Upper lobe of left lung (tissue), 4 donors: ENCODE data around the gene PNPLA8.

ENCODE experiments used
- CTCF ChIP-seq, 6 experiments: fragments of 450-650 bp in 4 of 6; fragments of 200-600 bp in 2 of 6; sonication (generic) in 2 of 6; IDR thresholded peaks; one replicate each; pipeline ENCODE4 v1.5.1; 2016 to 2019; ENCODE audit warnings: antibody characterized with exemption in 6 of 6
- EP300 ChIP-seq, 4 donors: sonication (generic); formaldehyde crosslinking; IDR thresholded peaks; one replicate each; pipeline ENCODE4 v1.5.1; 2017; ENCODE audit warnings: antibody characterized with exemption in 4 of 4, control low read depth in 2 of 4
- POLR2A ChIP-seq, 4 donors: fragments of 450-650 bp; IDR thresholded peaks; one replicate each; pipeline ENCODE4 v1.5.1; 2016 to 2017; ENCODE audit warnings: antibody characterized with exemption in 4 of 4, mild to moderate bottlenecking in 2 of 4
- POLR2AphosphoS5 ChIP-seq, 2 donors: sonication (generic); formaldehyde crosslinking; IDR thresholded peaks; one replicate each; pipeline ENCODE4 v1.5.1; 2017; ENCODE audit warnings: antibody characterized with exemption in 2 of 2

GRCh38 chr7:108499566-108499965 is 26.4 kb downstream of the PNPLA8 start:
- TF ChIP-seq CTCF (IDR thresholded peaks at IDR 0.05) (no peak), POLR2A (IDR thresholded peaks at IDR 0.05) (no peak), EP300 (IDR thresholded peaks at IDR 0.05) (no peak), POLR2AphosphoS5 (IDR thresholded peaks at IDR 0.05) (no peak)
